ENCODE measurements around the gene ANXA4.

- TF ChIP-seq CTCF (IDR thresholded peaks at IDR 0.05) (no peak), RCOR1 (IDR thresholded peaks at IDR 0.05; ENCODE audit: low read length) (no peak), RAD21 (IDR thresholded peaks at IDR 0.05; ENCODE audit: low read length) (no peak)
Measured at GRCh38 chr2:69694894-69695849, 46.8 kb upstream of the ANXA4 start.

All from SK-N-SH (cell line).